K562 (cell line): ENCODE results near the gene SVIL. TPM values are rescaled to one million over a fixed set of nuclear protein-coding genes. Genes with fewer than 3 reads are reported as not detected.
"Not testable (repeated sequence)": the region's sequence is repeated elsewhere in the genome, so short reads cannot be mapped to it uniquely, and the experiment has no call there.

Source experiments
- ATAC-seq: fragments of 200-7000 bp; cut with Tn5 transposase; 3 replicates; pipeline ENCODE4 v1.9.1; 2020; ENCODE audit warnings: moderate library complexity
- BruUV-seq: library from RNA; stranded (reverse); fragments of 400-500 nt; replicated peaks from 2 replicates; lab custom pipeline; 2021; lab: Mats Ljungman, UMichigan
- CTCF ChIA-PET: fragments of 300-600 bp; formaldehyde crosslinking; extraction: SDS; loops from one replicate; lab custom pipeline; 2021; ENCODE audit warnings: low intra/inter-chr PET ratio; lab: Yijun Ruan, JAX
- POLR2A ChIA-PET: fragments of 300-600, 350-650 bp; sonication (Branson Sonifier 250); formaldehyde crosslinking; extraction: SDS; loops from one replicate; lab custom pipeline; 2021; ENCODE audit warnings: antibody characterized with exemption, inconsistent platforms; lab: Yijun Ruan, JAX
- DNase-seq, 4 experiments: peaks; one replicate each; pipeline versions ENCODE4 v3.0.0 to v3.0.0-alpha.2; 2011 to 2018; ENCODE audit warnings: low spot score in 3 of 4, mixed read lengths in 3 of 4; ENCODE audit errors: extremely low read depth in 1 of 4
- FAIRE-seq: peaks from 2 replicates; lab custom pipeline; 2011; peaks lifted over from hg19 to GRCh38; lab: Jason Lieb, UNC
- H2AFZ ChIP-seq: 2 replicates; pipeline ENCODE4 v1.6.0; 2011; ENCODE audit warnings: low read depth, low read length, control low read depth, inconsistent platforms
- H3K27ac ChIP-seq: fragments of 200-600 bp; 3 replicates; pipeline ENCODE4 v1.8.0; 2011; ENCODE audit warnings: low read depth, mild to moderate bottlenecking, control low read depth, inconsistent platforms, low read length, moderate library complexity, mixed read lengths; ENCODE audit errors: extremely low read depth
- H3K27me3 ChIP-seq, 2 experiments: fragments of 300-600 bp in 1 of 2; 2 replicates in 1 of 2; 3 replicates in 1 of 2; pipeline versions ENCODE4 v1.6.0 to v1.8.0; 2011; ENCODE audit warnings: inconsistent platforms in 2 of 2, low read length in 2 of 2, mild to moderate bottlenecking in 1 of 2, mixed read lengths in 1 of 2, moderate library complexity in 1 of 2; ENCODE audit not compliant: control insufficient read depth in 2 of 2, insufficient read depth in 2 of 2
- H3K36me3 ChIP-seq: fragments of 300-600 bp; 3 replicates; pipeline ENCODE4 v1.8.0; 2011; ENCODE audit warnings: mild to moderate bottlenecking, low read length, inconsistent platforms; ENCODE audit not compliant: control insufficient read depth, insufficient read depth
- H3K4me1 ChIP-seq, 2 experiments: fragments of 200-600 bp in 1 of 2; replicated peaks in 1 of 2; 2 replicates in 1 of 2; 3 replicates in 1 of 2; pipeline versions ENCODE4 v1.5.1 to v1.8.0; 2011; ENCODE audit warnings: inconsistent platforms in 2 of 2, low read length in 2 of 2, mild to moderate bottlenecking in 1 of 2, mixed read lengths in 1 of 2, moderate library complexity in 1 of 2; ENCODE audit not compliant: control insufficient read depth in 2 of 2, insufficient read depth in 2 of 2
- H3K4me2 ChIP-seq: 2 replicates; pipeline ENCODE4 v1.6.1; 2011; ENCODE audit warnings: low read length, control low read depth, inconsistent platforms, mixed read lengths; ENCODE audit not compliant: insufficient read depth
- H3K4me3 ChIP-seq: fragments of 200-600 bp; sonication (generic), shearing (Covaris generic); 2 replicates; pipeline ENCODE4 v1.5.1; 2016; ENCODE audit warnings: control low read depth, inconsistent platforms
- H3K79me2 ChIP-seq: fragments of 200-600 bp; 3 replicates; pipeline ENCODE4 v1.8.0; 2011; ENCODE audit warnings: low read length, inconsistent platforms; ENCODE audit not compliant: control insufficient read depth, insufficient read depth
- H3K9ac ChIP-seq, 2 experiments: 2 replicates each; pipeline versions ENCODE4 v1.6.0 to v1.6.1; 2011; ENCODE audit warnings: low read depth in 2 of 2, low read length in 2 of 2, control low read depth in 1 of 2, inconsistent platforms in 1 of 2, mild to moderate bottlenecking in 1 of 2, mixed read lengths in 1 of 2; ENCODE audit not compliant: insufficient read depth in 1 of 2
- H3K9me1 ChIP-seq: one replicate; pipeline ENCODE4 v1.6.0; 2011; ENCODE audit warnings: inconsistent platforms, mild to moderate bottlenecking, low read length, moderate library complexity; ENCODE audit not compliant: control insufficient read depth, insufficient read depth
- H3K9me3 ChIP-seq: replicated peaks from 2 replicates; pipeline ENCODE4 v1.5.1; 2011; ENCODE audit warnings: low read depth, low read length, inconsistent platforms; ENCODE audit not compliant: control insufficient read depth, insufficient read depth
- H4K20me1 ChIP-seq: replicated peaks from 2 replicates; pipeline ENCODE4 v1.6.1; 2011; ENCODE audit warnings: low read length, inconsistent platforms, mixed read lengths; ENCODE audit not compliant: control insufficient read depth, insufficient read depth
- TSHZ1 ChIP-seq: fragments of 250-450 bp; sonication (Bioruptor Pico); IDR thresholded peaks from 2 replicates; pipeline ENCODE4 v1.4.0; 2020; ENCODE audit warnings: mild to moderate bottlenecking, moderate library complexity
- XRCC5 ChIP-seq: fragments of 200-400 bp; formaldehyde crosslinking; IDR thresholded peaks from 2 replicates; pipeline ENCODE4 v1.6.1; 2017; ENCODE audit warnings: low read depth, mild to moderate bottlenecking, low read length
- WGBS: fragments of 100-300 bp; shearing (Covaris generic); methylation state at CpG from one replicate; pipeline ENCODE4 v1.1.6; 2016; ENCODE audit warnings: low coverage, mixed read lengths; ENCODE audit not compliant: insufficient coverage; ENCODE audit errors: missing lambda C conversion rate; 5-methylcytosine and 5-hydroxymethylcytosine counted together
- in situ Hi-C: fragments of 300-500 bp; cut with MboI; formaldehyde crosslinking; loops from 4 replicates; pipeline ENCODE4 v1.15.0; 2018; ENCODE audit warnings: inconsistent platforms, mixed read lengths
- intact Hi-C: fragments of 100-400 bp; cut with micrococcal nuclease; formaldehyde crosslinking; loops from 2 replicates; pipeline ENCODE4 v1.14.2; 2022
- polyA plus RNA-seq, 8 experiments: library from polyadenylated mRNA; depleted of rRNA in 4 of 8; stranded (reverse) in 5 of 8; unstranded in 3 of 8; fragments of >200 nt; fragmentation: Nextera tagmentation in 2 of 8; fragmentation: Illumina TruSeq in 1 of 8; extraction: Ambion mirVana in 2 of 8; extraction: Trizol in 1 of 8; gene quantifications; 2 replicates each; pipeline versions ENCODE4 v1.2.1 to v1.2.3, GENCODE V29; 2011 to 2014; ENCODE audit warnings: inconsistent platforms in 1 of 8, missing spikeins in 1 of 8
- total RNA-seq, 7 experiments: library from RNA; depleted of rRNA in 6 of 7; stranded (reverse); fragments of >200 nt in 6 of 7; fragmentation: Illumina TruSeq in 2 of 7; extraction: Trizol in 2 of 7; gene quantifications; 2 replicates each; pipeline versions ENCODE4 v1.2.1 to v1.2.3, GENCODE V29; 2011 to 2021; ENCODE audit warnings: low replicate concordance in 1 of 7

Gene SVIL
- total and polyA plus RNA-seq, 9 of the 15 experiments (the other 6 are each of a cell fraction or from before 2014, with no cell fraction given): under 0.01 to 0.18 (median 0.05) TPM; not detected in 3

GRCh38 chr10:29567003-29567402 is 67.8 kb downstream of the SVIL start (continued):
- TF ChIP-seq TSHZ1 (CRISPR knock-in tag) (no peak), XRCC5 (no peak)

- ATAC-seq, POLR2A ChIA-PET, DNase-seq, intact Hi-C loops, H3K4me2 ChIP-seq, CTCF ChIA-PET, H3K4me1 ChIP-seq, FAIRE-seq, H3K27ac ChIP-seq, H2AFZ ChIP-seq, H3K9me3 ChIP-seq, BruUV-seq, H3K9ac ChIP-seq, H3K79me2 ChIP-seq, H4K20me1 ChIP-seq, H3K4me3 ChIP-seq, H3K36me3 ChIP-seq, H3K9me1 ChIP-seq: not testable (repeated sequence)
- peaks cover 8 to 11% of the 10 kb centered on the region in 2 experiments; a peak in 3 of 5 replicates for H3K27me3 ChIP-seq
- WGBS: 2% methylated on average over 7 of the region's 7 CpGs
- in situ Hi-C loops: loop anchor here (5.0 kb wide), 1 partner anchor 1091 kb away; no protein-coding TSS in a partner anchor
Observed at GRCh38 chr10:29566209-29566608, 68.6 kb downstream of the SVIL start.
